Liver (tissue), 9 donors: ENCODE data around the gene DMAC1. TPM values are rescaled to one million over a fixed set of nuclear protein-coding genes. Genes with fewer than 3 reads are reported as not detected.

Experiments used
- DNase-seq: peaks from one replicate; pipeline ENCODE4 v3.0.0-alpha.2; 2017; ENCODE audit warnings: low spot score
- H3K27ac ChIP-seq, 2 donors: one replicate each; pipeline ENCODE4 v1.7.0; 2013; ENCODE audit warnings: inconsistent platforms in 2 of 2, low read length in 2 of 2, control low read depth in 1 of 2, low read depth in 1 of 2, mild to moderate bottlenecking in 1 of 2
- H3K27me3 ChIP-seq, 4 donors: one replicate each; pipeline versions ENCODE4 v1.6.1 to v1.7.0; 2013; ENCODE audit warnings: low read length in 3 of 4, inconsistent platforms in 1 of 4, mild to moderate bottlenecking in 1 of 4, moderate library complexity in 1 of 4; ENCODE audit not compliant: control insufficient read depth in 4 of 4, insufficient read depth in 4 of 4
- H3K36me3 ChIP-seq, 4 donors: one replicate each; pipeline versions ENCODE4 v1.6.1 to v1.7.0; 2013; ENCODE audit warnings: low read length in 3 of 4, mild to moderate bottlenecking in 3 of 4, low read depth in 1 of 4, moderate library complexity in 1 of 4; ENCODE audit not compliant: control insufficient read depth in 4 of 4, insufficient read depth in 3 of 4
- H3K4me1 ChIP-seq, 4 donors: one replicate each; pipeline versions ENCODE4 v1.6.1 to v1.7.0; 2013; ENCODE audit warnings: low read length in 3 of 4, mild to moderate bottlenecking in 3 of 4, moderate library complexity in 1 of 4; ENCODE audit not compliant: control insufficient read depth in 4 of 4, insufficient read depth in 4 of 4
- H3K4me3 ChIP-seq, 3 donors: one replicate each; pipeline versions ENCODE4 v1.6.1 to v1.7.0; 2013; ENCODE audit warnings: low read length in 3 of 3, control low read depth in 1 of 3, low read depth in 1 of 3, mild to moderate bottlenecking in 1 of 3
- H3K9ac ChIP-seq, 2 donors: one replicate each; pipeline ENCODE4 v1.7.0; 2013; ENCODE audit warnings: low read length in 2 of 2, mild to moderate bottlenecking in 2 of 2, moderate library complexity in 2 of 2, control low read depth in 1 of 2, low read depth in 1 of 2
- H3K9me3 ChIP-seq, 4 donors: one replicate each; pipeline versions ENCODE4 v1.6.1 to v1.7.0; 2013; ENCODE audit warnings: low read length in 3 of 4; ENCODE audit not compliant: control insufficient read depth in 4 of 4
- ATF3 ChIP-seq: IDR thresholded peaks from 2 replicates; pipeline ENCODE4 v1.6.1; 2016; ENCODE audit warnings: antibody characterized with exemption
- EGR1 ChIP-seq, 2 donors: IDR thresholded peaks; 2 replicates each; pipeline ENCODE4 v1.6.1; 2016 to 2018; ENCODE audit warnings: antibody characterized with exemption in 2 of 2, low read depth in 2 of 2
- GABPA ChIP-seq, 2 donors: IDR thresholded peaks in 1 of 2; conservative IDR thresholded peaks in 1 of 2; 2 replicates each; pipeline ENCODE4 v1.6.1; 2016; ENCODE audit warnings: antibody characterized with exemption in 2 of 2, mild to moderate bottlenecking in 1 of 2, moderate library complexity in 1 of 2
- HNF4A ChIP-seq, 2 donors: conservative IDR thresholded peaks; 2 replicates each; pipeline ENCODE4 v1.6.1; 2016; ENCODE audit warnings: antibody characterized with exemption in 2 of 2, mild to moderate bottlenecking in 2 of 2
- HNF4G ChIP-seq: IDR thresholded peaks from 2 replicates; pipeline ENCODE4 v1.6.1; 2016; ENCODE audit warnings: antibody characterized with exemption
- MAX ChIP-seq: IDR thresholded peaks from 2 replicates; pipeline ENCODE4 v1.6.1; 2016; ENCODE audit warnings: antibody characterized with exemption
- NR2F2 ChIP-seq: IDR thresholded peaks from 2 replicates; pipeline ENCODE4 v1.6.1; 2016; ENCODE audit warnings: antibody characterized with exemption
- RAD21 ChIP-seq, 2 donors: IDR thresholded peaks; 2 replicates each; pipeline ENCODE4 v1.6.1; 2016; ENCODE audit warnings: antibody characterized with exemption in 2 of 2, mild to moderate bottlenecking in 2 of 2
- REST ChIP-seq: IDR thresholded peaks from 2 replicates; pipeline ENCODE4 v1.6.1; 2016; ENCODE audit warnings: antibody characterized with exemption, mild to moderate bottlenecking
- RXRA ChIP-seq, 2 donors: IDR thresholded peaks; 2 replicates each; pipeline ENCODE4 v1.6.1; 2017 to 2018; ENCODE audit warnings: antibody characterized with exemption in 2 of 2, mild to moderate bottlenecking in 1 of 2
- SP1 ChIP-seq: IDR thresholded peaks from 2 replicates; pipeline ENCODE4 v1.6.1; 2018; ENCODE audit warnings: antibody characterized with exemption, mild to moderate bottlenecking
- TAF1 ChIP-seq: conservative IDR thresholded peaks from 2 replicates; pipeline ENCODE4 v1.6.1; 2016; ENCODE audit warnings: antibody characterized with exemption, mild to moderate bottlenecking
- YY1 ChIP-seq: IDR thresholded peaks from 2 replicates; pipeline ENCODE4 v1.6.1; 2016; ENCODE audit warnings: antibody characterized with exemption, mild to moderate bottlenecking
- ZBTB33 ChIP-seq: IDR thresholded peaks from 2 replicates; pipeline ENCODE4 v1.6.1; 2016; ENCODE audit warnings: antibody characterized with exemption
- WGBS: extraction: QIAGEN DNeasy Blood & Tissue Kit; methylation state at CpG from one replicate; pipeline ENCODE4 v1.1.7; 2013; 5-methylcytosine and 5-hydroxymethylcytosine counted together
- polyA plus RNA-seq, 2 donors: library from polyadenylated mRNA; stranded (reverse) in 1 of 2; unstranded in 1 of 2; fragments of 200-250 nt in 1 of 2; fragments of >200 nt in 1 of 2; fragmentation: Nextera tagmentation in 1 of 2; extraction: Ambion mirVana in 1 of 2; gene quantifications; one replicate each; pipeline versions ENCODE4 v1.2.1 to v1.2.3, GENCODE V29; 2013 to 2015
- total RNA-seq, 2 donors: library from RNA; depleted of rRNA; stranded (reverse); fragments of >200 nt; gene quantifications; one replicate each; pipeline ENCODE4 v1.2.3, GENCODE V29; 2014
- TF ChIP-seq, protein P1 (sequence below): fragments of 150-350 bp; IDR thresholded peaks from 2 replicates; pipeline ENCODE4 v1.5.1; 2017; ENCODE audit warnings: improper control_type of control experiment, low read depth, low read length; ENCODE audit not compliant: missing input control
- donor health status: healthy.
- donor health status: healthy.
- donor health status: healthy.
- donor health status: healthy.
- donor health status: healthy.

The DMAC1 gene
- total and polyA plus RNA-seq, 4 donors, result 4.4 to 53.0 (median 9.0) TPM

DNA sequence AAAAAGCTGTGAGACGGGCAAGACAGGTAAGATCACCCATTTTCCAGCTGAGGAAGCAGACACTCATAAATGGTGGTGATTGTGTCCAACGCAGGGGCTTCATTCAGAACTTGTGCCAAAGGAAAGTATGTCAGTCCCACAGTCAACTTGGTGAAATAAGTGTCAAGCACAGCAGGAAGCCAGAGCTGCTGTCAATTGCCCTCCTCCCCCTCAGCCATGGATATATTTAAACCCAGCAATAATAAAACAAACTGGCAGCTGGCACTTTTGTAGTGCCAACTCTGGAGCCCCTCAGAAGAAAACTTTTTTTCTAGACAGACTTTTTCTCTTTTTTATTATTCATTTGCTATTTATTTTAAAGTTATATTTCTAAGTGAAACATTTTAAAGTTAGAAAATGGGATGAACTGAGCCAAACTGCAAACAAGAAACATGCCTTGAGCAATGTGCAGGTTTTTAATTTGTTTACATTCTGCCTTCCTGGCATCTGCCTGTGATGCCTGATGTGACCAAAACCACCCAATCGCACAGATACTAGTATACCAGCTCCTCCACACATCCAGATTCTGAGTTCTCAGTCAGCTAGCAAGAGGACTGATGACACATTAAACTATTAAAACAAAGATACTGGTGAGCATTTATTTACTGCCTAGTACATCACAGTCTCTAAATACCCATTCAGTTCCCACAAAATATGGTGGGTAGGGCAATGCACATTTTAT lies 17.0 kb downstream of the DMAC1 start:
- Histone ChIP-seq H3K27ac (no peak overlapping the region), H3K4me1 (no peaks in the 10 kb centered on the region), H3K4me3 (no peak overlapping the region), H3K9me3 (no peaks in the 10 kb centered on the region), H3K27me3 (no peaks in the 10 kb centered on the region), H3K36me3 (no peaks in the 10 kb centered on the region), H3K9ac (no peak overlapping the region)
- WGBS, result 70% methylated on average over 3 of the region's 3 CpGs
- TF ChIP-seq SP1 (no peak), HNF4A (conservative IDR thresholded peaks at IDR 0.05) (no peak), NR2F2 (no peak)
- no peak for DNase-seq

DNA sequence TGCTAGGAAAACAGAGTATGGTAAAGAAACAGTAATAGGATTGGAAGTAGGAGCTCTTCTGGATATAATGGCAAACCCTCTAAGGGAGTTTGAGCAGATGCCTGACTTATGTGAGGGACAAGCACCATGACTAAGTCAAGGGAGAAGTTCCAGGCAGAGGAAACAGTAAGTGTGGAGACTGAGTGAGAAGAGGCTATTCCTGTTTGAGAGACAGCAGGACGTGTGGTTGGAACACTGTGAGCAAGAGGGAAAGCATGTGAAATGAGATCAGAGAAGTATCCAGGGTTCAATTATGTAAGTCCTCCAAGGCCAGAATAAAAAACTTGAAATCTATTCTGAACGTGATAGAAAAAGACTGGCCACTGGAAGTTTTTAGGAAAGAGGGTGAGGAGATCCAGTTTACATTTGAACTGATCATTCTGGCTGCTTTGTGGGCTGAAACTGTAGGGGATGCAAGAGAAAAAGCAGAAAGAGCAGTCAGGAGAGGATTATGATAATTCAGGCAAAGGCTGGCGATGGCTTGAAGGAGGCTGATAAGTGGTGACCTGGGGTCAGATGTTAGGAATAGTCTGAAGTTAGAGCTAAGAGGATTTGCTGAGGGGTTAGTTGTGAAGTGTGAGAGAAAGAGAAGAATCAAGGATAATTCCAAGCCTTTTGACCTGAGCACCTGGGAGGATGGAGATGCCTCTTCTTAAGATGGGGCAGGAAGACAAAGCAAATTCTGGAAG lies 19.2 kb downstream of the DMAC1 start:
- H3K4me1 ChIP-seq, result no peaks in the 10 kb centered on the region
- H3K4me3 ChIP-seq, result no peak overlapping the region
- no peak for DNase-seq

More for the DNA sequence above, 19.2 kb downstream of the DMAC1 start:
- 57% methylated on average over 3 of the region's 3 CpGs for WGBS
- no peak overlapping the region for H3K27ac ChIP-seq
- H3K36me3 ChIP-seq, result no peaks in the 10 kb centered on the region
- no peaks in the 10 kb centered on the region for H3K9me3 ChIP-seq
- H3K9ac ChIP-seq, result no peak overlapping the region
- H3K27me3 ChIP-seq, result no peaks in the 10 kb centered on the region
- TF ChIP-seq ATF3 (no peak), ZBTB33 (no peak), TAF1 (no peak), RAD21 (IDR thresholded peaks at IDR 0.05) (no peak), EGR1 (IDR thresholded peaks at IDR 0.05; ENCODE audit: low read depth in 2 of 2) (no peak), GABPA (IDR thresholded peaks at IDR 0.05 in 1 of 2, conservative IDR thresholded peaks at IDR 0.05 in 1 of 2) (no peak), MAX (no peak), NR2F2 (no peak), YY1 (no peak), HNF4G (no peak), RXRA (IDR thresholded peaks at IDR 0.05) (no peak), REST (no peak)
- TF ChIP-seq, protein P1, sequence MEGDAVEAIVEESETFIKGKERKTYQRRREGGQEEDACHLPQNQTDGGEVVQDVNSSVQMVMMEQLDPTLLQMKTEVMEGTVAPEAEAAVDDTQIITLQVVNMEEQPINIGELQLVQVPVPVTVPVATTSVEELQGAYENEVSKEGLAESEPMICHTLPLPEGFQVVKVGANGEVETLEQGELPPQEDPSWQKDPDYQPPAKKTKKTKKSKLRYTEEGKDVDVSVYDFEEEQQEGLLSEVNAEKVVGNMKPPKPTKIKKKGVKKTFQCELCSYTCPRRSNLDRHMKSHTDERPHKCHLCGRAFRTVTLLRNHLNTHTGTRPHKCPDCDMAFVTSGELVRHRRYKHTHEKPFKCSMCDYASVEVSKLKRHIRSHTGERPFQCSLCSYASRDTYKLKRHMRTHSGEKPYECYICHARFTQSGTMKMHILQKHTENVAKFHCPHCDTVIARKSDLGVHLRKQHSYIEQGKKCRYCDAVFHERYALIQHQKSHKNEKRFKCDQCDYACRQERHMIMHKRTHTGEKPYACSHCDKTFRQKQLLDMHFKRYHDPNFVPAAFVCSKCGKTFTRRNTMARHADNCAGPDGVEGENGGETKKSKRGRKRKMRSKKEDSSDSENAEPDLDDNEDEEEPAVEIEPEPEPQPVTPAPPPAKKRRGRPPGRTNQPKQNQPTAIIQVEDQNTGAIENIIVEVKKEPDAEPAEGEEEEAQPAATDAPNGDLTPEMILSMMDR, result no peak
